Measurements from ENCODE around the gene HELB.

Gene HELB

DNA sequence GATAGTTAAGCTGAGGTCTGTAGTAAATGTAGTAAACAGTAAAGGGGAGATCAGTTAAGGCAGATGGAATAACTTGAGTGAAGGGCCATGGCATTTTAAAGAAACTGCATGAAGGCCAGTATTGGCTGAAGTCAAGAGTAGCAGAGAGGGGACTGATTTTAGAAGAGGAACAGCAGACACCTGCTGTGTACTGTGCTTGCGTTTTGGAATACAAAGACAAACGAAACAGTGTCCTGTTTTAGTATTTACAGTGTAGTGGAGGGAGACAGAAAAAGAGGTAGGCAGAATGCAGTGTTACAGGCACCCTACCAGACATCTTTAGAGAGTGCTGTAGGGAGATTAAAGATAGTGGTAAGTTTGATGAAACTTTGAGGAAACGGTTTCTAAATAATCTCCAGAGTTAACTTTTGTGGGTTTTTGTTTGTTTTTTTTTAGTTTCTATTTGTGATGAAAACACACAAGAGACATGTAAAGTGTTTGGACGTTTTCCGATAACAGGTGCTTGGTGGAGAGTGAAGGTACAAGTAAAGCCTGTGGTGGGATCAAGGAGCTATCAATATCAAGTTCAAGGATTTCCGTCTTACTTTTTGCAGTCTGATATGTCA, 2.1 kb downstream of the HELB start:
- DNase-seq, result no peak

DNA sequence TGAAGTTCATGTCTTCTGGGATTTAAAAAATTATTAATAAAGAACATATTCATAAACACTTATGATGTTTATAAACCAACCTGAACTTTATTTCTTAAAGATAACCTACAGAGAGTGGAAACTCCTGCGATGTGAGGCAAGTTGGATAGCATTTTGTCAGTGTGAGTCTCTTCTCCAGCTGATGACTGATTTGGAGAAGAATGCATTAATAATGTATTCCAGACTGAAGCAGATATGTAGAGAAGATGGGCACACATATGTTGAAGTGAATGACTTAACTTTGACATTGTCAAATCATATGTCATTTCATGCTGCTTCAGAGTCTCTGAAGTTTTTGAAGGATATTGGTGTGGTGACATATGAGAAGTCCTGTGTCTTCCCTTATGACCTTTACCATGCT, 7.3 kb downstream of the HELB start:
- no peak for DNase-seq

DNA sequence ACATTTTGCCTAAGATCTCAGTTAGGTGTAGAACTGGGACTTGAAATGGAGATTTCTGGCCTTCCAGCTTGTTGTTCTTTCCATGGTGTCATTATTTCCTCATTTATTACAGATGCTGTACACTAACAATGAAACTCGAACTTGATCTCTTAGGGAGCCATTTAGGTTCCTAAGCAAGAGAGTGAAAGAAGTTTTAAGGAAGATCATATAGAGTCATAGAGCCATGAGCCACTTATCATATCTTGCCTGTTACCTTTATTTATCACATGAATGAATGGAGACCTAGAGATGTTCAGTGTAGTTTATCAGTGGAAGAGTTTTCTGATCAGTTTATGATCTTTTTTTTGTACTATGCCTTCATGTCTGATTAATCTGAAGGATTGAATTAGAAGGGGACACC, 9.9 kb downstream of the HELB start:
- no peak for DNase-seq

- DNase-seq, result no peak
Observed at GRCh38 chr12:66314278-66314677, 12.0 kb downstream of the HELB start.

DNA sequence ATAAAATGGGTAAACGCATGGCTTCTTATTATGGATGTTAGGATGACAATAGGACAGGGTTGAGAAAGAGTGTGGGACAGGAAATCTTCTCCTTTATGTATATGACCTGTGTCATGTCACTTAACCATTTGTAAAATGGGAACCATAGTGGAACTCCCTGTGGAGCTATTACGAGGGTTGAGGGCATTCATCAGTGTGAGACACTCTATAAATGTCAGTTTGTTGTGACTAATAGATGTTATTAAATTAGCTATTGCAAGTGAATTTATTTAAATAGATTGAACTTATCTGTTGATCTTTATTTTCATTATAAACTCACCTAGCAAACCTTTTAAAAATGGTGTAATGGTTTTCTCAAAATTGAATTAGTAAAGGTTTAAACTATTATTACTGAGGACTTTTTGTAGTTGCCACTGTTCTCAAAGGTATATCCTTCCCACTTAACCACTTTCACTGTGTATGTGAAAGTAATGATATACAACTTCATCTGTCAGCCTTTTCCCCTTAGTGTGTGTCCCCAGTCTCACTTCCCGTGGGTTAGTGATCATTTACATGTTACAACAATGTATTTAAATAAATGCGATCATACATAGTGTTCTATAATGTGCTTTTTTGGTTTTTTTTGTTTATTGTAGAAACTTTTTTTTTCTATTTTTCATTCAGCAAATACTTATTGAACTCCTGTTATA, 17.1 kb downstream of the HELB start:
- no peak for DNase-seq

DNA sequence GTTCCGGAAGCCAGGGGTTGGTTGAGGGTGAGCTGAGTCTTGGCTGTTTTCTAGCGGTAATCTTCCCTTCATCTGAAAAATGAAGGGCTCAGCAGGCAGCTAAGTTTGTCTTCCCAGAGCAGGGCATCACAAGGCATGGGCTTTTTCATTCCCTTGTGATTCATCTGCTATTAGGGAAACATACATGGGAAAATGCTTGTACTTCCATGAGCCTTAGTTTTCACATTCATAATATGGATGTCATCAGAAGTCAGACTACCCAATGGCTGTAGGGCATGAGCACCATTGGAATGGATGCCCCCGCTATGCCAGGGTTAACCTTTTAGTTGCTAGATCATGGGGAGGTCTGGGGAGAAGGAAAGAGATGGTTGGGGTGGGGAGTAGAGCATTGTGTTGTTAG, 18.7 kb downstream of the HELB start:
- DNase-seq, result no peak

GRCh38 chr12:66321435-66321834, 19.1 kb downstream of the HELB start:
- DNase-seq, result no peak

- DNase-seq, result no peak
Observed at GRCh38 chr12:66323017-66323416, 20.7 kb downstream of the HELB start.

GRCh38 chr12:66329941-66330340, 27.6 kb downstream of the HELB start:
- no peak for DNase-seq

- no peak for DNase-seq
Observed at GRCh38 chr12:66331016-66331415, 28.7 kb downstream of the HELB start.

DNA sequence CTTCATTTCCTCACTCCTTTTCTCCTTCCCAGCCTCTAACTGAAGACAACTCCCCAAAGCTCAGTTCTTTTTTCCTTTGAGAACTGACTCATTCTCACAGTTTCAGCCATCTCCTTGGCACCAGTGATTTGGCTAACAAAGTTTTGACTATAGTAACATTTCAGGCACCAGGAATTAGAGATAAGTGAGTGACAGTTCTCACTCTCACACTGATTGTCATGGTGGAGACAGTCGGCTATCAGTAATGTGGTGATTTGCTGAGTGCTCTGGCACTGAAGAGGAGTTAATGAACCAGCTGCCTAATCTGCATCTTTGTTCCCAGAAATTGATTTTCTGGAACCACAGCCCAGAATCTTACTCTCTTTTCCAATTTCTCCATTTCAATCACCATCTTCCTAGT, 29.5 kb downstream of the HELB start:
- no peak for DNase-seq

GRCh38 chr12:66335746-66336145, 33.5 kb downstream of the HELB start:
- DNase-seq, result no peak

- DNase-seq, result no peak
Observed at GRCh38 chr12:66337381-66338010, 35.2 kb downstream of the HELB start.

DNA sequence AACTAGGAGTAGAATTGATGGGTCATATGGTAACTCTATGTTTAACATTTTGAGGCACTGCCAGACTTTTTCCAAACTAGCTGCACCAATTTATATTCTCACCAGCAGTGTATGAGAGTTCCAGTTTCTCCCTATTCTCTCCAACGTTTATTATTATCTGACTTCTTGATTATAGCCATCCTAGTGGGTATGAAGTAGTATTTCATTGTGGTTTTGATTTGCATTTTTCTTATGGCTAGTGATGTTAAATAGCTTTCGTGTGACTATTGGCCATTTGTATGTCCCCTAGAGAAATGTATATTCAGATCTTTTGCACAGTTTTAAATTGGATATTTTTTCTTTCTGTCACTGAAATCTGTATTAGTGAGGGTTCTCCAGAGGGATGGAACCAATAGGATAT, 37.8 kb downstream of the HELB start:
- no peak for DNase-seq

DNA sequence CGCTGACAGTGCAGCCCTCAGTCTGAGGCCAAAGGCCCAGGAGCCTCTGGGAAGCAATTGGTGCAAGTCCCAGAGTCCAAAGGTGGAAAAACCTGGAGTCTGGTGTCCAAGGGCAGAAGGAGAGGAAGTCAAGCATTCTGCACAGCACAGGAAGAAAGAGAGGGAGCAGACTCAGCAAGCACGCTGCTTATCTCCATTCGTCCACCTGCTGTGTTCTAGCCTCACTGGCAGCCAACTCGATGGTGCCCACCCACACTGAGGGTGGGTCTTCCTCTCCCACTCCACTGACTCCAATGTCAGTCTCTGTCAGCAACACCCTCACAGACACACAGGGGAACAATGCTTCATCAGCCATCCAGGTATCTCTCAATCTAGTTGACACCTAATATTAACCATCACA, 38.8 kb downstream of the HELB start:
- DNase-seq, result no peak

DNA sequence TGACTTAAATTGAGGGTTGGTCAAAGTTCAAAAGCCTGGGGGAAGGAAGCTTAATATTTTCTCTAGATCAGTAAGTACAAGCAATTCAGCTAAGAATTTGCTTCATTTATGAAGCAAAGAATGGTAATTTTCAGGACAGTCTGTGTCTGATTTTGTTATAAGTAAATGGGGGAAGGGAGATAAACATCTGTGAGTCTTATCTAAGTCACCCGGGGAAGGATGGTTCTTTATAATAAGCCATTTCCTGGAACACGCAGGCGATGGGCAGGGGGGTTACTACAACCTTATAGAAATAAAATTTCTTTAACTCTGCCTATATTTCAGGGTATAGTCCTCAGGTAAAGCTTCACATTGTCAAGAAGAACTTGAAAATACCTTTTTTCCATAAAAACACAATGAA, 42.9 kb downstream of the HELB start:
- no peak for DNase-seq

GRCh38 chr12:66345956-66346355, 43.7 kb downstream of the HELB start:
- no peak for DNase-seq

DNA sequence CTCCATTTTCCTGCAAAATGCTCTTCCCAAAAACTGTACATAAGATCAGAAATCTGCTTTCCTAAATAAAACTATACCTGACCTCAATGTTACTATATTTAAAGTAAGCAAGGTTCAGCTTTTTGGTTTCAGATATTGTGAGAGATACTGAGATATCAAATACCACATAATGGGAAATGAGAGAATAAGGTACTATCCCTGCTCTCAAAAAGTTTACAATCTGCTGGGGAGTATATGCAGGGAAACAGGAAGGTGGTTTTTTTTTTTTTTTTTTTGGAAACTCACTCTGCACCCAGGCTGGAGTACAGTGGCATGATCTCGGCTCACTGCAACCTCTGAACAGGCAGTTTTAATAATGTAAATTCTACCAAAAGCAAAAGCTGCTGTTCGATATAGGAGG, 49.0 kb downstream of the HELB start:
- no peak for DNase-seq

DNA sequence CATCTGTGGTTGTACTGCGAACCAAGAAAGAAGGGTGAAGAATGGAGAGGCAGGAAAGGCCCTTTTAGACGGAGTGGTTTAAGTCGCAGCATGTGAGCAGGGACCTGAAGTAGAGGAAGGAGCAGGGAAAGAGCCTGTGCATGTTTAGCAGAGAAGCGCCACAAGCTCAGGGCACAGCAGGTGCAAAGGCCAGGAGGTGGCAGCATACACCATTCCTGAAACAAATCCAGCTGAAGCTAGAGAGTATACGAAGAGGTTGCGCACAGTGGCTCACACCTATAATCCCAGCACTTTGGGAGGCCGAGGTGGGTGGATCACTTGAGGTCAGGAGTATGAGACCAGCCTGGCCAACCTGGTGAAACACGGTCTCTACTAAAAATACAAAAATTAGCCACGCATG, 49.9 kb downstream of the HELB start:
- no peak for DNase-seq

- DNase-seq, result no peak
Observed at GRCh38 chr12:66352899-66353298, 50.6 kb downstream of the HELB start.

DNA sequence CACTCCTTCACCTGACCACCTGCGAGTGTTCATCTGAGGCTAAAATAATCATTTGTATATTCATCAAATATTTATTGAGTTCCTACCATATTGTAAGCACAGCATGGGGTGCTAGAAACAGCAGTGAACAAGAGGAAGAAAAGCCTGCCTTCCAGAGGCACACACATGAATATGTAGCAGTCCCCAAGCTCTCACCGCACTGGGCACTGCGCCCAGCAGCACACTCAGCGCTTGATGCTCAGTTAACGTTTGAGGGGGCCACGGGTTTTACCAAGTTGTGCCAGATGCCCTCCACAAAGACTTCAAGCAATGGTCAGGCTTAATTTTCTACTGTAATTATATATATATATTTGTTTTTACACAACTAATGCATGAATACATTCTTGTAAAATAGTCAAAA, 52.0 kb downstream of the HELB start:
- no peak for DNase-seq

GRCh38 chr12:66359300-66359699, 57.0 kb downstream of the HELB start:
- DNase-seq, result no peak

GRCh38 chr12:66361703-66362102, 59.4 kb downstream of the HELB start:
- DNase-seq, result no peak

GRCh38 chr12:66365718-66366490, 63.6 kb downstream of the HELB start:
- DNase-seq, result no peak
